IMR-90 (cell line): ENCODE data around the gene ABCG4. TPM values are rescaled to one million over a fixed set of nuclear protein-coding genes. Genes with fewer than 3 reads are reported as not detected.

Experiments
- ATAC-seq: fragments of 200-7000 bp; cut with Tn5 transposase; 2 replicates; pipeline ENCODE4 v1.9.1; 2020; ENCODE audit warnings: low read depth, mild to moderate bottlenecking, moderate library complexity
- BruUV-seq: library from RNA; stranded (reverse); fragments of 400-500 nt; replicated peaks from 2 replicates; lab custom pipeline; 2021; lab: Mats Ljungman, UMichigan
- CTCF ChIA-PET: fragments of 300-600 bp; formaldehyde crosslinking; extraction: SDS; loops from one replicate; lab custom pipeline; 2021; ENCODE audit warnings: antibody characterized with exemption; lab: Yijun Ruan, JAX
- POLR2A ChIA-PET: fragments of 300-600 bp; sonication (Branson Sonifier 250); formaldehyde crosslinking; loops from one replicate; lab custom pipeline; 2022; ENCODE audit warnings: antibody characterized with exemption; ENCODE audit not compliant: unreplicated experiment; lab: Charles Lee
- DNase-seq: peaks from one replicate; pipeline ENCODE4 v3.0.0; 2013
- H2AFZ ChIP-seq: replicated peaks from 2 replicates; pipeline ENCODE3; 2013; ENCODE audit warnings: low read length, mild to moderate bottlenecking; ENCODE audit not compliant: poor library complexity
- H2AK5ac ChIP-seq: 2 replicates; pipeline ENCODE4 v1.6.1; 2013; ENCODE audit warnings: low read depth, low read length, inconsistent platforms
- H2AK9ac ChIP-seq: replicated peaks from 2 replicates; pipeline ENCODE3; 2013; ENCODE audit warnings: mild to moderate bottlenecking, low read depth, low read length, moderate library complexity; ENCODE audit not compliant: poor library complexity
- H2BK120ac ChIP-seq: 2 replicates; pipeline ENCODE4 v1.6.1; 2013; ENCODE audit warnings: low read depth, low read length, inconsistent platforms
- H2BK15ac ChIP-seq: 3 replicates; pipeline ENCODE4 v1.6.1; 2013; ENCODE audit warnings: low read depth, low read length, inconsistent platforms
- H2BK20ac ChIP-seq: 2 replicates; pipeline ENCODE4 v1.6.1; 2013; ENCODE audit warnings: low read depth, mild to moderate bottlenecking, inconsistent platforms, low read length, moderate library complexity
- H2BK5ac ChIP-seq: 2 replicates; pipeline ENCODE4 v1.6.1; 2013; ENCODE audit warnings: mild to moderate bottlenecking, low read depth, low read length, inconsistent platforms; ENCODE audit not compliant: poor library complexity, severe bottlenecking
- H3K14ac ChIP-seq: replicated peaks from 2 replicates; pipeline ENCODE4 v1.6.1; 2013; ENCODE audit warnings: low read depth, low read length, inconsistent platforms
- H3K18ac ChIP-seq: 2 replicates; pipeline ENCODE4 v1.6.1; 2013; ENCODE audit warnings: low read depth, low read length, control low read depth
- H3K23ac ChIP-seq: 2 replicates; pipeline ENCODE4 v1.6.1; 2013; ENCODE audit warnings: low read depth, low read length, inconsistent platforms
- H3K27ac ChIP-seq: 2 replicates; pipeline ENCODE4 v1.5.1; 2013; ENCODE audit warnings: mild to moderate bottlenecking, control low read depth, low read length; ENCODE audit not compliant: insufficient read depth
- H3K27me3 ChIP-seq: 2 replicates; pipeline ENCODE4 v1.6.1; 2013; ENCODE audit warnings: low read length; ENCODE audit not compliant: control insufficient read depth, insufficient read depth
- H3K36me3 ChIP-seq: 2 replicates; pipeline ENCODE4 v1.6.1; 2013; ENCODE audit warnings: low read length, mixed read lengths; ENCODE audit not compliant: control insufficient read depth, insufficient read depth
- H3K4ac ChIP-seq: 2 replicates; pipeline ENCODE4 v1.6.1; 2013; ENCODE audit warnings: low read depth, low read length, inconsistent platforms
- H3K4me1 ChIP-seq: 2 replicates; pipeline ENCODE4 v1.6.1; 2013; ENCODE audit warnings: low read length, mixed read lengths; ENCODE audit not compliant: control insufficient read depth, insufficient read depth
- H3K4me2 ChIP-seq: 2 replicates; pipeline ENCODE4 v1.6.1; 2013; ENCODE audit warnings: low read depth, mild to moderate bottlenecking, control low read depth, low read length, moderate library complexity
- H3K4me3 ChIP-seq: 2 replicates; pipeline ENCODE4 v1.5.1; 2013; ENCODE audit warnings: low read depth, mild to moderate bottlenecking, control low read depth, low read length, moderate library complexity; ENCODE audit not compliant: insufficient read depth
- H3K56ac ChIP-seq: 2 replicates; pipeline ENCODE4 v1.6.1; 2013; ENCODE audit warnings: low read length, inconsistent platforms; ENCODE audit not compliant: insufficient read depth; ENCODE audit errors: extremely low read depth
- H3K79me1 ChIP-seq, 2 experiments: 2 replicates each; pipeline ENCODE4 v1.6.1; 2013; ENCODE audit warnings: low read length in 2 of 2, inconsistent platforms in 1 of 2, low read depth in 1 of 2
- H3K9ac ChIP-seq: 2 replicates; pipeline ENCODE4 v1.6.1; 2013; ENCODE audit warnings: low read depth, low read length, control low read depth
- H3K9me1 ChIP-seq: 2 replicates; pipeline ENCODE4 v1.6.1; 2013; ENCODE audit warnings: low read length, inconsistent platforms; ENCODE audit not compliant: insufficient read depth
- H3K9me3 ChIP-seq: 2 replicates; pipeline ENCODE4 v1.6.1; 2013; ENCODE audit warnings: low read length; ENCODE audit not compliant: control insufficient read depth, insufficient read depth
- H4K20me1 ChIP-seq: 2 replicates; pipeline ENCODE4 v1.6.1; 2013; ENCODE audit warnings: low read length, inconsistent platforms; ENCODE audit not compliant: insufficient read depth
- H4K5ac ChIP-seq: 2 replicates; pipeline ENCODE4 v1.6.1; 2013; ENCODE audit warnings: mild to moderate bottlenecking, low read depth, low read length, control low read depth
- H4K8ac ChIP-seq, 2 experiments: 2 replicates each; pipeline ENCODE4 v1.6.1; 2013; ENCODE audit warnings: low read depth in 2 of 2, low read length in 2 of 2, control low read depth in 1 of 2, inconsistent platforms in 1 of 2
- H4K91ac ChIP-seq: 2 replicates; pipeline ENCODE4 v1.6.1; 2013; ENCODE audit warnings: low read depth, low read length, inconsistent platforms; ENCODE audit not compliant: insufficient read depth
- BHLHE40 ChIP-seq: fragments of 150-350 bp; IDR thresholded peaks from 2 replicates; pipeline ENCODE4 v1.6.1; 2016; ENCODE audit warnings: mild to moderate bottlenecking, low read depth, low read length
- CEBPB ChIP-seq: IDR thresholded peaks from 2 replicates; pipeline ENCODE4 v1.6.1; 2012; ENCODE audit warnings: low read depth, low read length, improper control_type of control experiment
- CHD1 ChIP-seq: IDR thresholded peaks from 2 replicates; pipeline ENCODE4 v1.6.1; 2012; ENCODE audit warnings: low read depth, low read length, improper control_type of control experiment
- FOS ChIP-seq: fragments of 150-350 bp; IDR thresholded peaks from 2 replicates; pipeline ENCODE4 v1.6.1; 2016; ENCODE audit warnings: low read depth, low read length
- MAFK ChIP-seq: IDR thresholded peaks from 2 replicates; pipeline ENCODE4 v1.6.1; 2012; ENCODE audit warnings: low read depth, low read length, improper control_type of control experiment
- MAZ ChIP-seq: IDR thresholded peaks from 2 replicates; pipeline ENCODE4 v1.6.1; 2012; ENCODE audit warnings: low read depth, mild to moderate bottlenecking, low read length, improper control_type of control experiment, moderate library complexity, borderline replicate concordance
- MXI1 ChIP-seq: IDR thresholded peaks from 2 replicates; pipeline ENCODE4 v1.6.1; 2012; ENCODE audit warnings: low read depth, mild to moderate bottlenecking, low read length, moderate library complexity, borderline replicate concordance
- POLR2A ChIP-seq: IDR thresholded peaks from 2 replicates; pipeline ENCODE4 v1.6.1; 2012; ENCODE audit warnings: mild to moderate bottlenecking, low read depth, low read length
- RAD21 ChIP-seq: IDR thresholded peaks from 2 replicates; pipeline ENCODE4 v1.6.1; 2012; ENCODE audit warnings: low read length, improper control_type of control experiment
- RCOR1 ChIP-seq: IDR thresholded peaks from 2 replicates; pipeline ENCODE4 v1.6.1; 2012; ENCODE audit warnings: mild to moderate bottlenecking, low read length, improper control_type of control experiment; ENCODE audit not compliant: insufficient replicate concordance
- WGBS, 2 experiments: methylation state at CpG; one replicate each; pipeline versions ENCODE4 v1.1.5 to v1.1.7; 2013; ENCODE audit warnings: missing lambda C conversion rate in 2 of 2; ENCODE audit not compliant: insufficient read length in 1 of 2; ENCODE audit errors: extremely low coverage in 2 of 2; 5-methylcytosine and 5-hydroxymethylcytosine counted together
- dilution Hi-C: fragments of 300-500 bp; cut with HindIII; formaldehyde crosslinking; loops from one replicate; pipeline ENCODE4 v1.14.3; 2018; ENCODE audit warnings: low sequenced_read_pairs; ENCODE audit not compliant: unreplicated experiment
- in situ Hi-C: fragments of 300-500 bp; cut with MboI; formaldehyde crosslinking; loops from 3 replicates; pipeline ENCODE4 v1.14.3; 2019; ENCODE audit warnings: low sequenced_read_pairs, inconsistent platforms, mixed read lengths
- intact Hi-C: fragments of 100-400 bp; cut with micrococcal nuclease; formaldehyde crosslinking; loops from 2 replicates; pipeline ENCODE4 v1.10.0; 2022
- polyA plus RNA-seq, 3 experiments: library from polyadenylated mRNA; depleted of rRNA; stranded (reverse); fragments of >200 nt; gene quantifications; 2 replicates each; pipeline ENCODE4 v1.2.3, GENCODE V29; 2012; ENCODE audit warnings: low replicate concordance in 1 of 3
- total RNA-seq: library from RNA; depleted of rRNA; stranded (reverse); fragments of >200 nt; gene quantifications from 2 replicates; pipeline ENCODE4 v1.2.3, GENCODE V29; 2012
- TF ChIP-seq, protein P1 (sequence below): fragments of 150-350 bp; IDR thresholded peaks from 2 replicates; pipeline ENCODE4 v1.6.1; 2017; ENCODE audit warnings: mild to moderate bottlenecking, antibody characterized with exemption, low read length, low read depth
- TF ChIP-seq, protein P2 (sequence below): conservative IDR thresholded peaks from 2 replicates; pipeline ENCODE4 v1.5.1; 2012; ENCODE audit warnings: mild to moderate bottlenecking, low read depth, low read length, improper control_type of control experiment

ABCG4 gene
- total and polyA plus RNA-seq, 2 of the 4 experiments (the other 2 are of a cell fraction): under 0.01 to 0.26 TPM

DNA sequence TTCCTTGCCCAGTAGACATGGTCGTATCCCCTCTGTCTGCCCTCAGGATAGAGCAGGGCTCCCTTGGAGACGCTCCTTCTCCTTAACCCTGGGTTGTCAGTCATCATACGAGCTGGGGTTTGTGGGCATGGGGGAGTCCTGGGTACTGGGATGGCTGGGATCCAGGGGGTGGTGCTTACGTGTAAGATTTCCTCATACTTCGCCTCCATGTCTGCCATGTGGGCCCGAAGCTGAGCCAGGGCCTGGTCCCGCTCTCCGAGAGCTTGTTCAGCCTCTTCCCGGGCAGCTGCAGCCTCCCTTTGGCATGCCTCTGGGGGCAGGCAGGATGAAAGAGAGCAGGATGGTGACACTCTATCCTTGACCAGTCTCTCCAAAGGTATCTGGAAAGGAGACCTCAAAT, 41.7 kb downstream of the ABCG4 start:
- Histone ChIP-seq H2BK20ac (no peak overlapping the region), H4K20me1 (no peaks in the 10 kb centered on the region), H3K27me3 (peaks cover 34% of the 10 kb centered on the region), H3K4me1 (no peaks in the 10 kb centered on the region), H3K23ac (no peak overlapping the region; the same call in 1 of the 2 replicates), H3K14ac (no peak overlapping the region), H2BK120ac (no peak overlapping the region), H3K4me3 (no peak overlapping the region), H3K36me3 (no peaks in the 10 kb centered on the region), H2AK5ac (no peak overlapping the region), H3K79me1 (no peaks in the 10 kb centered on the region), H4K5ac (no peak overlapping the region), H3K4ac (no peak overlapping the region), H2BK5ac (no peak overlapping the region), H2BK15ac (no peak overlapping the region), H3K27ac (no peak overlapping the region), H4K8ac (no peak overlapping the region), H3K9me1 (no peaks in the 10 kb centered on the region; the same call in 1 of the 2 replicates), H3K9ac (no peak overlapping the region), H3K18ac (no peak overlapping the region), H2AFZ (no peak overlapping the region), H3K9me3 (no peaks in the 10 kb centered on the region), H4K91ac (no peak overlapping the region), H2AK9ac (no peak overlapping the region), H3K56ac (no peak overlapping the region), H3K4me2 (no peak overlapping the region)
- ChIA-PET CTCF (no interaction called here), POLR2A (interaction anchor here (1.1 kb wide), 1 partner anchor 13 kb away, joined by 4 read pairs; no protein-coding TSS in a partner anchor)
- intact Hi-C loops: no loop called here
- BruUV-seq: no TSS peak
- in situ Hi-C loops: no loop called here
- no peak for DNase-seq
- dilution Hi-C loops: no loop called here
- TF ChIP-seq FOS (no peak), MAZ (no peak), RAD21 (no peak), CEBPB (no peak), MXI1 (no peak), POLR2A (no peak), BHLHE40 (no peak), MAFK (no peak), CHD1 (no peak), RCOR1 (no peak)
- TF ChIP-seq, protein P1, sequence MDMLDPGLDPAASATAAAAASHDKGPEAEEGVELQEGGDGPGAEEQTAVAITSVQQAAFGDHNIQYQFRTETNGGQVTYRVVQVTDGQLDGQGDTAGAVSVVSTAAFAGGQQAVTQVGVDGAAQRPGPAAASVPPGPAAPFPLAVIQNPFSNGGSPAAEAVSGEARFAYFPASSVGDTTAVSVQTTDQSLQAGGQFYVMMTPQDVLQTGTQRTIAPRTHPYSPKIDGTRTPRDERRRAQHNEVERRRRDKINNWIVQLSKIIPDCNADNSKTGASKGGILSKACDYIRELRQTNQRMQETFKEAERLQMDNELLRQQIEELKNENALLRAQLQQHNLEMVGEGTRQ: no peak
- TF ChIP-seq, protein P2, sequence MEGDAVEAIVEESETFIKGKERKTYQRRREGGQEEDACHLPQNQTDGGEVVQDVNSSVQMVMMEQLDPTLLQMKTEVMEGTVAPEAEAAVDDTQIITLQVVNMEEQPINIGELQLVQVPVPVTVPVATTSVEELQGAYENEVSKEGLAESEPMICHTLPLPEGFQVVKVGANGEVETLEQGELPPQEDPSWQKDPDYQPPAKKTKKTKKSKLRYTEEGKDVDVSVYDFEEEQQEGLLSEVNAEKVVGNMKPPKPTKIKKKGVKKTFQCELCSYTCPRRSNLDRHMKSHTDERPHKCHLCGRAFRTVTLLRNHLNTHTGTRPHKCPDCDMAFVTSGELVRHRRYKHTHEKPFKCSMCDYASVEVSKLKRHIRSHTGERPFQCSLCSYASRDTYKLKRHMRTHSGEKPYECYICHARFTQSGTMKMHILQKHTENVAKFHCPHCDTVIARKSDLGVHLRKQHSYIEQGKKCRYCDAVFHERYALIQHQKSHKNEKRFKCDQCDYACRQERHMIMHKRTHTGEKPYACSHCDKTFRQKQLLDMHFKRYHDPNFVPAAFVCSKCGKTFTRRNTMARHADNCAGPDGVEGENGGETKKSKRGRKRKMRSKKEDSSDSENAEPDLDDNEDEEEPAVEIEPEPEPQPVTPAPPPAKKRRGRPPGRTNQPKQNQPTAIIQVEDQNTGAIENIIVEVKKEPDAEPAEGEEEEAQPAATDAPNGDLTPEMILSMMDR: no peak
- WGBS, 2 experiments: 80% methylated on average over 1 of the region's 9 CpGs; no CpG with 5 or more reads in 1 of the 2 experiments
- no peak for ATAC-seq
